HG02610 (cell line): ENCODE measurements around the gene APRT.
"Not testable (repeated sequence)": the region's sequence is repeated elsewhere in the genome, so short reads cannot be mapped to it uniquely, and the experiment has no call there.

Experiments used
- ATAC-seq: cut with Tn5 transposase; IDR thresholded peaks from one replicate; pipeline ENCODE4 v1.9.1; 2021; ENCODE audit warnings: mild to moderate bottlenecking, moderate library complexity; ENCODE audit not compliant: unreplicated experiment

The APRT gene

DNA sequence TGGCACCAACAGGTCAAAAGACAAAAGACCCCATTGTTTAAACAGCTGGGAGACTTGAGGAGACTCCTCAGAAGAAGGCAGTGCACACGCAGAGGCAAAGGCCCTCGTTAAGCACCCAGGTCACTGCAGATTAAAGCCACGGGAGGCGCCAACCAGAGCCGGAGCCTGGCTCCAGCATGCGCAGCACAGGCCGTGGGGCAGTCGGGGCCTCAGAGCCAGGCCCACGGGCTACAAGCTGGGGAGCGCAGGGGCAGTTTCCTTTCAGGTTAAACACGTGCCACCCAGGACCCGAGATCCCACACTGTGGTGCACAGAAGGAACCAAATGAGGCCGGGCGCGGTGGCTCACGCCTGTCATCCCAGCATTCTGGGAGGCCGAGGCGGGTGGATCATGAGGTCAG lies 35.9 kb downstream of the APRT start:
- ATAC-seq: no peak

DNA sequence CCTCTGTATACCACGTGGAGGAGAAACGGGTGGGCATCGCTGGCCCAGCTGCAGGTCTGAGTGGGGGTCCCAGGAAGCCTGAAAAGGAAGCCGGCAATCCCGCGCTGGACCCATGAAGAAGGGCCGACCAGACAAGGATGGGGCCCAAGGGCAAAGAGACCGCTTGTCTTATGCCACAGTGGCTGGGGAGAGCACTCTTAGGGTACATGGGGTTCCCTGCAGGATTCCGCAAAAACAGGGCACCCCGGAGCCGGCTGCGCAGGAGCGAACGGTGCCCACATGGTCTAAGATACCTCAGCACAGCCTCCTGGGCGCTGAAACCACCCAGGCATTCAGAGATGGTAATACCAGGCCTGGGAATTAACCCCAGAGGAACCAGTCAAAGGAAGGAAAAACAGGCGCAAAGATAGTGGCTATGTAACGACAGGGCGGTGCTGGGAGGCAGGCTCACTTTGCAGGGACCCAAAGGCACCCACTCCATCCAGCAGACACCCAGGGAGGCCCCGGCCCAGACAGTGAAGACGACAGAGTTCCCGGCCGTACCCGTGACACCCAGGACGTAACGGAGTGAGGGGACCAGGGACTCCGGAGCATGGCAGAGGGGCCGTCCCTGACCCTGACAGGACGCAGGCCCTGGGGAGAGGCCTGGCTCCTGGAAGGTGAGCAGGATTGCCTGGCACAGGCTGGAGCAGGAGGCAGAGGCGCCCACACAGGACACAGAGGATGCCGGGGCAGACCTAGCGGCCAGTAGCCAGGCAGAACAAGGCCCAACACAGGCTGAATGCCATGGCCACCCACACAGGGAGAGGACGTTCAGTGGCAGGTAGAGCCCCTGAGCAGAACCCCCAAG lies 37.0 kb downstream of the APRT start:
- no peak for ATAC-seq

DNA sequence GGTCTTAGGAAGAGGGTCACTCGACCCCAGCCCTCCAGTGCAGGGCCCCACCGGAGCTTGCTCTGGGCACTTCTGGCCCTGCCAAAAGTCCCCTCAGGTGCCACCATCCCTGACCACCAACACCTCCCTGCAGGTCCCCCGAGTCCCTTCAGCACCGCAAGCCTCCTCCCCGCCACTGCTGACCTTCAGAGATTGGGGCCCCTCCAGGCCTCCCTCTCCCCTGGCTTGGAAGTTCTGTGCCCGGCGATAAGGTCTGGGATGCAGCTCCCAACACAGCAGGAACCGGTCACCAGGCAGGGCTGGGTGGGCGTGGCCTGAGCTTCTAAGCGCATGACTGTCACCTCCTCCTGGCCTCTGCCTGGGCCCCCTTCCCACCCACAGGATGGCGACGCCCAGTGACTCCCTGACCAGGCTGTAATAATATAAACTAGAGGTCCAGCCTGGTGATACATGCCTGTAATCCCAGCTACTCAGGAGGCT lies 37.9 kb downstream of the APRT start:
- ATAC-seq: no peak

DNA sequence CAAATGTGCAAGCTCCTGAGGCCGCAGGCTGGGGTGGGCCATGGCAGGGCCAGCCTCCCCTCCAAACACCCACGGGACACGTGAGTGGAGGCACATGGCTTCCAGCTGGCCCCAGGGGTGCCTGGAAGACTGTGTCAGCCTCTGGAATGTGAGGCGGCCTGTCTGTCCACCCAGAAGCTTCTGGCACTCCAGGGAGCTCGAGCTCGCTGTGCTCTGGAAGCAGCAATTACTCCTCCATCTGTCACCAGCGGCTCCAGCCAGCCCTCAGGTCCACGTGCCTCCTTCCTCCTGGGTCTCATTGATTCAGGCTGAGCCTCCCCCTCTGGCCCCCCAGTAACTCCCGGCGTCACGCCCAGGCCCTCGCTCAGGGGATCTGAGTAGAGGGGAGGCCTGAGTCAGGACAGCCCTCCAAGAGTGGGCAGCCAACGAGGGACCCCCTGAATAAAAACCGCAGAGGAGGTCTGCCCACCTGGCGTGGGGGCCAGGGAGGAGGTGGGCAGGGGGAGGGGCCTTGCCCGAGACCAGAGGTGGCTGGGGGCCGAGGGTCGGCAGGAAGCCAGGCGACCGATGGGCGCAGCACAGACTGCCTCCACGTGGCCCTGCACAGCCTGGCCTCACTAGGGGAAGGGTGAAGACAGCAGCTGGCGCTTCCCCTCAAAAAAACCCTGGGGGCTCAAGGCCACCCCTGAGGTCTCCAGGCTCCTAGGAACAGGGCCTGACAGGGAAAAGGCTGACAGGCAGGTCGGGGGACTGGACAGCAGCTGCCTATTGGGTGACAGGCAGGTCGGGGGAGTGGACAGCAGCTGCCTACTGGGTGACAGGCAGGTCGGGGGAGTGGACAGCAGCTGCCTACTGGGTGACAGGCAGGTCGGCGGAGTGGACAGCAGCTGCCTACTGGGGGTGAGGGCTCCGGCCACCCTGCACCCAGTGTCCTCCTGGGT lies 38.6 kb downstream of the APRT start:
- ATAC-seq: no peak

DNA sequence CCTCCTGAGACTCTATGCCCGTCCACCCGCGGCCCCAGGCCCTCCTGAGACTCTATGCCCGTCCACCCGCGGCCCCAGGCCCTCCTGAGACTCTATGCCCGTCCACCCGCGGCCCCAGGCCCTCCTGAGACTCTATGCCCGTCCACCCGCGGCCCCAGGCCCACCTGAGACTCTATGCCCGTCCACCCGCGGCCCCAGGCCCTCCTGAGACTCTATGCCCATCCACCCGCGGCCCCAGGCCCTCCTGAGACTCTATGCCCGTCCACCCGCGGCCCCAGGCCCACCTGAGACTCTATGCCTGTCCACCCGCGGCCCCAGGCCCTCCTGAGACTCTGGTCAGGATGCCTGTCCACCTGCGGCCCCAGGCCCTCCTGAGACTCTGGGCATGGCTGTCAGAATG lies 39.9 kb downstream of the APRT start:
- not testable (repeated sequence) for ATAC-seq

DNA sequence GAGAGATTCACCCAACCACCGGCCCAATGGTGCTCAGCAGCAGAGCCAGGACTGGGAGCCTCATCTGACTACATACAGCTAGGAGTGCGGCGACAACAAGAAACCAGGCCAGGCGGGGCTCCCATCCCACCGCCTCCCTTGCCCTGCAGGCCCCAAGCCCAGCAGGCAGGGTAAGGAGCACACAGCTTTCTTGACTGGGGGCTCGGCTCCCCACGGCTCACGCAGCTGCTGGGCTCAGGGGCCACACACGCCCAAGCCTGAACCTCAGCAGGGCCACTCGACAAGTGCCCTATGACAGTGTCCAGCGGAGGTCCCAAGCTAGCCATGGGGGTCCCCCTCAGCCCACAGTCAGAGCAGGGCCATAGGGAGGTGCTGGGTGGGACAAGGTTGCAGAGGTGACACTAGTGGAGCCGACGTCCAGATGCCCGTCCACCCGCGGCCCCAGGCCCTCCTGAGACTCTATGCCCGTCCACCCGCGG lies 40.4 kb downstream of the APRT start:
- ATAC-seq: no peak

DNA sequence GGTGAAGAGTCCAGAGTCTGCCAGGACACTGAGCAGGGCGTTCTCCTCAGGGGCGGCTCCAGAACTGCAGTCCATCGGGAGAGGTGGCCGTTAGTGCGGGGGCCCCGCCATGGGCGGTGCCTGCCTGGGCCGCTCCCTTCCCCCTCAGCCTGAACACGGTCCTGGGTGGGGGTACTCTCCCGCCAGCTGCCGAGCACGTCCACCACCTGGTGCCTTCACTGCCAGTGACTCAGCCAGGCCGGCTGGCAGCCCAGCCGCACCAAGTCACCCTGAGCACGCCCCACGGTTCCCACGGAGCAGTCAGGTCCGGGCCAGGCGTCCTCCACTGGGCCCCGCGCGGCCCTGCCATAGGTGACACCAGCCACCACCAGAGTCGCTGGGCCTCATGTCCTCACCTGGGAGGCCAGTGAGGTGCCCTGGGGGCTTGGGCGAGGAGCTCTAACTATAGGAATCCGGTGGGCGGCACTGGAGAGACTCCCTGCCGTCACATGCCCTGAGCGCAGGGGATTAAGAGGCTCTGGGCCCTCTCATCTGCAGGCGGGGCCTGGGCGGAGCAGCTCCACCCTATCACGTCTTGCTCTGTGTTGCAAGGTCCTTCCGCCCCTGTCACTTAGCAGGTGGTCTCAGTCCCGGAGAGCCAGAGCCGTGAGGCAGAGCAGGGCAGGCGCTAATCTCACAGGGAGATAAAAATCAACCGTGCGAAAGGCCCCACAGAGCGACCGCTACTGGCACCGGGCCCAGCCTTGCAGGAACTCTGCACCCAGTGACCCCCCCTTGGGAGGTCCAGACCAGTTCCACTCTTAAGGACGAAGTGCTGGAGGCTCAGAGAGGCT lies 41.1 kb downstream of the APRT start:
- peak; percentile 45 for ATAC-seq

DNA sequence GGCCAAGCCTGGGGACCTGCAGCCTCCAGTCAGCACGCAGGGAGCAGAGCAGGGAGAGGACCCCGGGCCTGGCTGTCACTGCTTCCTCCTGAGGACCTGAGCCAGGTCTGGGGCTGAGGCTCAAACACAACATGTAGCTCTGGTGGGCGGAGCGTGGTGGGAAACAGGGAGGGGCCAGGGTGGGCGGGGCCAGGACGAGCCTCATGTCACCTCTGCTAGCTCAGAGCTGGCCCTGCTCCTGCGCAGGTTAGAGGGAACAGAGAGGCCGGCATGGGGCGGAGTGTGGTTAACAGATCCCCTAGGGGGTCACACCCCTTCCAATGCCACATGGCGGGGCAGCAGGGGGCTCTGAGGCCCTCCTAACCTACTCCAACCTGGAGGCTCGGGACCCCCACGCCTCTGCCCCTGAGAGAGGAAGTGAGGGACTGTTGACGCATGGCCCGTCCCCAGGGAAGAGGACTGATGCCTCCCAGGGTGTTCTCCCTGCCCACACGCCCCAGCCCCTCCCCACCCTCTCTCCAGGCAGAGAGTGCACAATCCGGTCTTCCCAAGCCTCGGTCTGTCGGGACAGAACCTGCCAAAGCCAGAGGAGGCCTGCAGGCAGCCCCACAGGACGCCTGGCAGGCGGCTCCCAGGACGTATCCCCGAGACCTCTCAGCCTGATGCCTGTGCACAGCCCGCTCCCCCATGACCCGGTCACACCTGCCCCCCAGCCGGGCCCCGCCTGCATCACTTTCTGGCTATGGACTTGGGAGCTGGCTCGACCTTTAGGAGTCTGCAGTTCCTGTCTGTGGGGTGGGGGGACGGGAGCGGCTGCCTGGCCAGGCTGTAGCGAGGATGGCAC lies 41.9 kb downstream of the APRT start:
- ATAC-seq: no peak

DNA sequence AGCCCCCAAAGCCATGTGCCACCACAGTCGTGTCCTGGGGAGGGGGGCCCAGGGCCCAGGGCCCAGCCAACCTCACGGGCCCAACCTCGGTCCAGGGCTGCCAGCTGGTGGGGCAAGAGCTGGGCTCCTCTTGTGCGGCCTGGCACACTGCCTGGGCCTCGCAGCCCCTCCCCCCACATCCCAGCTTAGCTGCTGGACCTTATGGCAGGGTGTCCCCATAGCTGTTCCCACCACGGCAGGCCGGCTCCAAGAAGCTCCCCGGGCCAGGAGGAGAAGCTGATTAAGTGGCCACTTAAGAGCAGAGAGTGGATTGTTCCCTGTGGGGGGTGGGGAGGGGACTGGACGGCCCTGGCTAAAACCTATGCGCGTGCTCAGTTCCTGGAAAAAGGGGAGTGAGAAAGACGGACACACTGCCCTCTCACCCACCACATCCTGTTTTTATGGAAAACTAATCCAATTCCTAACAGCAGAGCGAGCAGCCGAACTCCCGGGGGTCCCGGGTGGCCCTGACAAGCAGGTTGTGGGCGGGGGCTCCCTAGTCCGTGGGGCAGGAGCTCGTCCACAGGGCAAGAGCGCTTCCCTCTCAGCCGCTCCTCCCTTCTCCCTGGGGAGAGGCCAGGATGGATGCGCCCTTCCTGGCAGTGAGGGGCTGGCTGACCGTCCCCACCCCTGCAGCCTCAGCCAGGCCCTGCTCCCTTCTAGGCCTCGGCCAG lies 43.5 kb downstream of the APRT start:
- ATAC-seq: no peak

DNA sequence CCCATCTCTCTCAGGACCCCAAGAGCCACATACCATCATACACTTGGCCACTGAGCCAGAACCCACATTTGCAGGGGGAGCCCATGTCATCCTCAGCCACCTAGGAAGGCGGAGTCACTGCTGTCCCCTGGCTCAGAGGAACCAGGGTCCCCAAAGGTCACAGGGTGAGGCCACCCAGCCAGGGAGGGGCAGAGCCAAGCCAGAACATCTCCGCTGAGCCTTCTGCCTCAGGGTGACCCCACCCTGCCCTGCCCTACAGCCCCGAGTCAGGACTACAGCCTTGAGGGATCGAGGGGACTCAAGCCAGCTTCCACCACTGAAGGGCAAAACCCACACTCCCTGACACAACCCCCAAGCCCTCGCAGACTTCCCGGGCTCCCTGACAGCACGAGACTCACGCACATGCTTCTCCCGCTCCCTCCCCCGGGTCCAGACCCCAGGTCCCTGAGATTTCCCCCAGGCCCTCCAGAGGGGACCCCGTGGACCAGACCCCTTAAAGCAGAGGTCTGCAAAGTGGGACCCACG lies 44.1 kb downstream of the APRT start:
- ATAC-seq: no peak

DNA sequence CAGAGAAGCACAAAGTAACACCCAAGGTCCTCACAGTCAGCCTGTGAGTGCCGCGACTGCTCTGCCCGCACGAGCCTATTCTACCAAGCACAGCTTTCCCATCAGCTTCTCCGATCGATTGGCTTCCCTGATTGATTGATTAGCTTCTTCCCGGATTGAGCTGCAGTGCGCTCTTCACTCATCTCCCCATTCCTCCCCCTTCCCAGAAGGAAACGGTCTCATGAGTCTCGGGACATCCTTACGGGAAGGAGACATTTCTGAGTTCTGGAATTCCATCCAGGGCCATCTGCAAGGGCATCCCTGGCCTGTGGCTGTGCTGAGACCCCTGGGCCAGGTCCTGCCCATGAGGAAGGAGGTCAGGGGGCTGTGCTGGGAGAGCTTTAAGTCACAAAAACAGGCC lies 44.8 kb downstream of the APRT start:
- no peak for ATAC-seq

DNA sequence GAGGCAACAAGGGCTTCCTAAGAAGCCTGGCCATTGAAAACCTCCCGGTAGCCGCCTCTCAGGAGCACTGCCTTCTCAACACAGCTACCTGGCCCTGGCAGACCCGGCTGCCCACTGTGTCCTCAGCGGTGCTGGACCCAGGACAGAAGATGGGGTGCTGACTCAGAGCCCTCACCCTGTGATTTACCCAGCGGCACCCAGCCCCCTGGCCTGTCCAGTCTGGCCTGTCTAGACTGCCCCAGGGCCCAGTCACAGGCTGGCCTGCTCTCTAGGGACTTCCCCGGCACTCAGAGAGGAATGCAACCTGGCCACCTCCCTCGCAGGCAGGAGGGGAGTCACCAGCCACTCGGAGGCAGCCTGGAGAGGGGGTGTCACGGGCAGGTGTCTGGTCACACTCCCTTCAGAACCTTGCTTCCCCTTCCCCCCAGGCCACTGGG lies 46.8 kb downstream of the APRT start:
- ATAC-seq: no peak

DNA sequence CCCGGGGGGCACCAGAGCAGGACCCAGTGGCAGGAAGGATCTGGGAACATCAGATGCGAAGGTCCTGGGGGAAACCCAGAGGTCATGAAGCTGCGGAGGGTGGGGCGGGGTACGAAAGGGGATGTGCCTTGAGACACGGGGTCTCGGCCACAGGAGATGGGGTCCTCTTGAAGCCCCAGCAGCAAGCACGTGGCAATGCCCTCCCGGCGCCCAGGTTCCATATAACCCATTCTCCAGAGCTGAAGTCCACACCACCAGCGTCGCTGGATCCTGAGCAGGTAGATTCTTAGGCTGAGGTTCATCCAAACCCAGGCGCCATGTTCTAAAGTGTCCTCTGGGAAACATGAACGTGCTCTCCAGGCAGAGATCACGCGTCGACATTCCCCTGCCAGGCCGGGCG lies 47.6 kb downstream of the APRT start:
- no peak for ATAC-seq

DNA sequence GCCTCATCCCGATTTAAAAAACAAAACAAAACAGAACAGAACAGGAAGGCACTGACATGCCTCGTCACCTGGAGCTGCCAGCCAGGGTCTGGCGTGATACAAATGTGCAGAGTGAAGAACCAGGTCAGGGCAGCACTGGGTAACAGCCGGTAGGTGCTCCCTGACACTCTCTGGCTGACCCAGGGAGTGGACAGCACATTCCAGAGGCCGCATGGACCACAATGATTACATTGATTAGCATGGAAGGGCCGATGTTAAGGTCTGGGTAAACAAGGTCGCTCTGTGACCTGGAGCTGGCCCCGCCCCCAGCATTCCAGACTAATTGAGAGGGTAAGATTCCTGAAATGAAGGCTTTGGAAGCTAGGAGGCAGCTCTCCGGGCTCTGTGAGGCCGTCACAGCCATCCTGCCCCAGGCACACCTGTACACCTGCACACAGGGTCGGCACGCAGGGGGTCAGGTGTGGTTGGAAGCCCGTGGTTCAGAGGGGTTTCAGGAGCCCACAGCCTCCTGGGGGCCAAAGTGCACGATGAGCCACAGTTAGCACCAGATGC lies 48.1 kb downstream of the APRT start:
- ATAC-seq: no peak

DNA sequence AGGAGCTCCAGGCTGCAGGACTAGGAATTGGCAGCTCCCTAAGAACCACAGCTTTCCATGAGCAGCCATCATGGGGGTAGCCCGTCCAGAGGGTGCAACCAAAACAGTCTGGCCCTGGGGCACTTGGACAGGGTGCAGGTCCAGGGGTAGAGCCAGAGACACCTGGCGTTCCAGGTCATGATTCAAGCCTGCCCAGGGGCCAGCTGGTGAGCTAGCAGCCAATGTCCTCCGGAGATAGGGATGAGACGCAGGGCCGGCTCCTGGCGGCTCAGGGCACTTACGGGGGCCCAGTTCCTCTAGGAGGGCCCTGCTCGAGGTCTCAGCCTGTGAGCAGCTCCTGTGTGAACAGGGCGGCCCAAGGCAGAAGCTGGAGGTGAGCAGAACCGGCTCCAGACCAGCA lies 48.8 kb downstream of the APRT start:
- ATAC-seq: no peak

DNA sequence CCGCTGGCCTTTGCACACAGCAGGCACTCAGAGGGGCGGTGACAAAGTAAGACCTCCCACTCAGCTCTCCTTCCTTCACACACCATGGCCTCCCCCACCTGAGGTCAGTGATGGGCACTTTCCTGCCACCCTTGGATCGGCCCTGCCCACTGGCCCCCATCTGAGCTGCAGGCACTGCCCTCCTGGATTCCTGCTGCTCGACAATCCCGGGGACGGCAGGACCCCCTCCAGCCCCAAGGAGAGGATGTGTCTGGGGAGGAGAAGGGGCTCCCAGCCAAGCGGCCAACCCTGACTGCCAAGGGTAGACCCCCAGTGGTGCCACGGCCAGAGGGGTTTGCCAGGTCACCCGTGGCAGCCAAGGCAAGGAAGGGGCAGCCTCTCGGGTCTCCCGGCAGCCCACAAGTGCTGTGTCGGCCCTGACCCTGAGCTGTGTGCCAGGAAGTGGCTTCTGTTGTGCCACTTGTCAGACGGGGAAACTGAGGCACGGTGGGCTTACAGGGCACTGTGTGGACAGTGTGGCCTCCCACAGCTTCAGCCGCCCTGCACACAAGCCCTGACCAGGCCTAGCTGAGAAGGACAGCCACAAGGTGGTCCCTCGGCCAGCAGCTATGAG lies 49.4 kb downstream of the APRT start:
- ATAC-seq: no peak

DNA sequence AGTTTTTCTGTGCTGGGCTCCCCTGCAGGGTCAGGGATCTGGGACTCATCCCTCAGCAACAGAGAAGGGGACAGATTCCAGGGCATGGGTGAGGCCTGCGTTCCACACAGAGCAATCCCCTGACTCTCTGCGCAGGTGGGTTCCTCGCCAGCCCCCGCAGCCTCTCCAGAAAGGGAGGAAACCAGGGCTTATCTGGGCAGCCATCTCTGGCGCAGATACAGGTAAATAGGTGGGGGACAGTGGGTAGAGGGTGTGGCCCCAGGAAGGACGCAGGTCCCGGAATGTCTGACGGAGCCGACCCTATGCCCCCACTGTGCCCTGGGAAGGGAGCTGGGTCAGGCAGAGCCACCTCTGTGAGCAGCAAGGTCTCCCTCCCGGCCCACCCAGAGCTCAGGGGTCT lies 49.9 kb downstream of the APRT start:
- ATAC-seq: no peak

DNA sequence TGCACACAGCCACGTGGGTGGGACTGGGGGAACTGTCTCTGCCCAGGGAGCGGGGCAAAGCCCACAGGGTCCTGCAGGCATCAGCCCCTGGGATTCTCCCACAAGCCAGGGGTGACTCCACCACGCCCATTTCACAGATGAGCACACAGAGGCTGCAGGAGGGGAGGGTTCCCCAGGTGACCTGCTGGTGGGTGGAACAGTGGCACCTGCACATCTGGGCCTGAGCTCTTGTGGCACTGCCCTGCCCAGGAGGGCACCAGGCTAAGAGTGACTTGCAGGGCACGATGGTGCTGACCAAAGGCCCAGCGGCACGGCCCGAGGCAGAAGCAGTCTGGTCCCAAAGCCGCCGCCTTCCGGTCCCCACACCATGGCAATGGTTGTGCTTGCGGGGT lies 50.6 kb downstream of the APRT start:
- ATAC-seq: no peak
